Activated naive CD8-positive, alpha-beta T cell treated with anti-CD3 and anti-CD28 coated beads, Interleukin-2, amount 50 U/mL, for 24 hours (primary cell): ENCODE data around the gene HPS5.

Source experiments
- ATAC-seq: fragments of 150-1000 bp; cut with Tn5 transposase; one replicate; pipeline ENCODE4 v1.10.0; 2021
- DNase-seq: peaks from one replicate; pipeline ENCODE4 v3.0.0; 2021
- H3K27ac Mint-ChIP-seq: one replicate; pipeline ENCODE4 v1.8.0; 2021; ENCODE audit warnings: mild to moderate bottlenecking, mixed read lengths
- H3K27me3 Mint-ChIP-seq: one replicate; pipeline ENCODE4 v1.8.0; 2021; ENCODE audit warnings: mixed read lengths
- H3K36me3 Mint-ChIP-seq: one replicate; pipeline ENCODE4 v1.8.0; 2021; ENCODE audit warnings: low read depth, mixed read lengths
- H3K4me1 Mint-ChIP-seq: one replicate; pipeline ENCODE4 v1.8.0; 2021; ENCODE audit warnings: mixed read lengths
- H3K4me3 Mint-ChIP-seq: one replicate; pipeline ENCODE4 v1.8.0; 2021; ENCODE audit warnings: mild to moderate bottlenecking, moderate library complexity, mixed read lengths
- H3K9me3 Mint-ChIP-seq: one replicate; pipeline ENCODE4 v1.8.0; 2021; ENCODE audit warnings: mixed read lengths

Gene HPS5

GRCh38 chr11:18312663-18313420 is 9.1 kb downstream of the HPS5 start:
- ATAC-seq (no peak), DNase-seq (no peak)
- Mint-ChIP-seq H3K27ac (no peak overlapping the region), H3K4me3 (no peak overlapping the region), H3K4me1 (peaks cover 10% of the 10 kb centered on the region), H3K9me3 (no peaks in the 10 kb centered on the region), H3K36me3 (peaks cover 26% of the 10 kb centered on the region), H3K27me3 (no peaks in the 10 kb centered on the region)

DNA sequence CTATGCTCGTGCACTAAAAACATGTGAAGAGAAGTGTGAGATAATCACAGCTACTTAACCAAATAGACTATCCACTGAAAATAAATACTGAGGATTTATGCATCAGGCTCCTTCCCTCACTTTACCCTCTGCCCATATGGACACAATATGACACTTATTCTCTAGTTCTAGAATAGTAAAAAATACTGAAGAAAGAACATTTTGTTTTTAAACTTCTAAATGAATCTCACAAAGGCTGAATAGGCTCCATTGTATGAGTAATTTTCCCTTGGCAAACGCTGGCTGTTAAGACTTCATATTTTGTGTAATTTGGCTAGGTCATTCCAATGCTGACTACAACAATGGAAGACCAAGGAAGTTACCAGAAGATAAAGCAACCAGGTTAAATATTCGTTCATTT is 9.9 kb downstream of the HPS5 start:
- ATAC-seq (no peak), DNase-seq (no peak)
- peaks cover 7% of the 10 kb centered on the region for H3K4me1 Mint-ChIP-seq
- H3K9me3 Mint-ChIP-seq: no peaks in the 10 kb centered on the region
- no peaks in the 10 kb centered on the region for H3K27me3 Mint-ChIP-seq
- H3K4me3 Mint-ChIP-seq: no peak overlapping the region
- peaks cover 25% of the 10 kb centered on the region for H3K36me3 Mint-ChIP-seq
- H3K27ac Mint-ChIP-seq: no peak overlapping the region

DNA sequence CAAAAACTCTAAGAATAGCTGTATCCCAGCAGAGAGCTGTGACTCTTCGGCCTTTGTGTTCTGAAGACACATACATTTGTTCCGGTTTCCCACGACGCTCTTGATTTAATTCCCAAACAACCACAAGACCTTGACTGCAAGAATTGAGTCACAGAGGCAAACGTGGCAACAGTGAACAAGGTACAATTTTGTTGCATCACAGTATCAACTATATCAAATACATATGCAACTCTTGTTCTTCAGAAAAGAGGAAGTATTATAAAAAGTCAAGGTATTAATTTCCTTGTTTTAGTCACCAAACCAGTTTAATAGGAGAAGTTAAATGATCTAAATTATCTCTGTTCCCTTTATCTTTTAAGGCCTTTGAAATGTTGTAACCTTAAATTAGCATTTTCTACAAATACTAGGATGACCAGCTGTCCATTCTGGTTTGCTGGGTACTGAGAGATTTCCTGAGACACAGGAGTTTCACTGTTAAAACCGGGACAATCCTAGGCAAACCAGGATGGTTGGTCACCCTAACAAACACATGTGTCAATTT is 11.1 kb downstream of the HPS5 start:
- no peak for ATAC-seq
- H3K36me3 Mint-ChIP-seq: peaks cover 33% of the 10 kb centered on the region

GRCh38 chr11:18309691-18310090 is 12.2 kb downstream of the HPS5 start:
- Mint-ChIP-seq H3K27me3 (no peaks in the 10 kb centered on the region), H3K4me1 (peaks cover 7% of the 10 kb centered on the region), H3K4me3 (no peak overlapping the region), H3K27ac (no peak overlapping the region), H3K9me3 (no peaks in the 10 kb centered on the region), H3K36me3 (peaks cover 39% of the 10 kb centered on the region)
- no peak for DNase-seq
- no peak for ATAC-seq

More for the DNA sequence above, 11.1 kb downstream of the HPS5 start:
- DNase-seq: no peak
- Mint-ChIP-seq H3K4me1 (peaks cover 7% of the 10 kb centered on the region), H3K27me3 (no peaks in the 10 kb centered on the region), H3K4me3 (no peak overlapping the region), H3K27ac (no peak overlapping the region), H3K9me3 (no peaks in the 10 kb centered on the region)

DNA sequence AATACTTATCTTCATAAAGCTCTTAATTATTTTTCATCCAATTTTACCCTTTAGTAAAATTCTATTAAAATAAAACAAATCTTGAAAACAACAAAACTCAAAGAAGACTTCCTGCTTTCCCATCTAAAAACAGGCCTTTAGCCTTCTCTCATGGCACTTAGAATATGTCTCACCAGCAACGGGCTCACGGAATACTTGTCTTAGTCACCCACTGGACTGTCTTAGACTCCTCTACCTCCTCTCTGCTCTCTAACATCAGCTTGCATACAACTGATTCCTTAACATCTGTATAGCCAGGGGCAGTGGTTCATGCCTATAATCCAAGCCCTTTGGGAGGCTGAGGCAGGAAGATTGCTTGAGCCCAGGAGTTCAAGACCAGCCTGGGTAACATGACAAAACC is 13.7 kb downstream of the HPS5 start:
- peaks cover 43% of the 10 kb centered on the region for H3K36me3 Mint-ChIP-seq
- ATAC-seq: no peak

GRCh38 chr11:18307461-18308139 is 14.3 kb downstream of the HPS5 start:
- no peak for DNase-seq

More for the DNA sequence above, 13.7 kb downstream of the HPS5 start:
- no peaks in the 10 kb centered on the region for H3K9me3 Mint-ChIP-seq
- no peaks in the 10 kb centered on the region for H3K27me3 Mint-ChIP-seq
- H3K4me1 Mint-ChIP-seq: peaks cover 7% of the 10 kb centered on the region
- no peak for DNase-seq
- H3K4me3 Mint-ChIP-seq: no peak overlapping the region
- no peak overlapping the region for H3K27ac Mint-ChIP-seq

GRCh38 chr11:18304745-18305144 is 17.2 kb downstream of the HPS5 start:
- H3K4me1 Mint-ChIP-seq: no peaks in the 10 kb centered on the region
- H3K27me3 Mint-ChIP-seq: no peaks in the 10 kb centered on the region
- ATAC-seq (no peak), DNase-seq (no peak)
- H3K9me3 Mint-ChIP-seq: no peaks in the 10 kb centered on the region
- H3K27ac Mint-ChIP-seq: no peak overlapping the region
- no peak overlapping the region for H3K4me3 Mint-ChIP-seq
- peaks cover 42% of the 10 kb centered on the region for H3K36me3 Mint-ChIP-seq

More at GRCh38 chr11:18307461-18308139, 14.3 kb downstream of the HPS5 start:
- Mint-ChIP-seq H3K4me3 (no peak overlapping the region), H3K4me1 (peaks cover 3% of the 10 kb centered on the region), H3K9me3 (no peaks in the 10 kb centered on the region), H3K27me3 (no peaks in the 10 kb centered on the region), H3K27ac (no peak overlapping the region), H3K36me3 (peaks cover 43% of the 10 kb centered on the region)
- no peak for ATAC-seq

DNA sequence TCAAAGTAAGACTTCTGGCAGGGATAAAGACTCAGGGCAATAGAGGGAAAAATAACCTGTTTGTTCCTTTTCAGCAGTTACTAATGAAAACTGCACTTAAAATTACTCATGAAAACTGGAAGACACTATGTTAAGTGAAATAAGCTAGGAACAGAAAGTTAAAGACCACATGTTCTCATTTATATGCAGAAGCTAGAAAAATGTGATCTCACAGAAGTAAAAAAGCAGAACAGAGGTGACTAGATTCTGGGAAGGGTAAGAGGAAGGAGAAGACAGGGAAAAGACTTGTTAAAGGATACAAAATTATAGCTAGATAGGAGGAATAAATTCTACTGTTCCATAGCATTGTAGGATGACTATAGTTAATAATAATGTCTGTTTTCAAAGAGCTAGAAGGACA is 22.2 kb downstream of the HPS5 start:
- H3K27me3 Mint-ChIP-seq: no peaks in the 10 kb centered on the region
- DNase-seq (no peak), ATAC-seq (no peak)
- peaks cover 40% of the 10 kb centered on the region for H3K36me3 Mint-ChIP-seq
- no peak overlapping the region for H3K27ac Mint-ChIP-seq
- H3K9me3 Mint-ChIP-seq: no peaks in the 10 kb centered on the region
- no peak overlapping the region for H3K4me3 Mint-ChIP-seq
- H3K4me1 Mint-ChIP-seq: no peaks in the 10 kb centered on the region

DNA sequence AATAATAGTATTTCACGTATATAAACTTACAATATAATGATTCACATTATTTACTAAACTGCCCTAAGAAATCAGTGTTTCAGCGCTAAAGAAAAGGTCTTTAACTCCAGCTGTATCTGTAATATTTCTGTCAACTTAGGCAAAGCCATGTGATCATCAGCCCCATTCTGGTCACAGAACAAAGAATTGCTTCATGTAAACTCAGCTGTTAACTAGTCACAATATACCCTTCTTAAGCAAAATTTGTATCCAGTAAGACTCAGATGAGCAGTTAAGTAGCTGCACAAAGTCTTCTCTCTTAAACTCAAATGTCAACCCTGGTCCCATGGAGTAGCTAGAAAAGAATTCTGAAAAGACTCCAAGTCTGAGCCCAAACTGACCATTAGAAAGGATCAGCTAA is 26.6 kb downstream of the HPS5 start:
- peaks cover 2% of the 10 kb centered on the region for H3K4me1 Mint-ChIP-seq

DNA sequence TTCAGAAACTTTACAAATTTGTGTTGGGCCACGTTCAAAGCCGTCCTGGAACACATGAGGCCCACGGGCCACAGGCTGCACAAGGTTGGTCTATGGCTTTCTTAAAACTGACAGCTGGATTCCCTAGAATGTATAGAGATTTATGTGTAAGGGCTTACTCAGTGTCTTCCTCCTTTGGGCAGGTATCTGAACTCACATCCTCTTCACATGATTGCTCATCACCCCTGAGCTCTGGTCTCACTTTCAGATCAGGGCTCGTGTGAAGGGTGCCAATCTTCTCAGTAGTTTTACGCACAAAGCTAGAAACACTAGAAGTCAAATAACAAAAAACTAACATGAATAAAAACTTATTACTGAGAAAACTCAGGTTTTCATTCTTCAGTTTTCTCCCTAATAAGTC is 27.1 kb downstream of the HPS5 start:
- ATAC-seq (peak; percentile 52), DNase-seq (no peak)
- Mint-ChIP-seq H3K4me1 (peaks cover 2% of the 10 kb centered on the region), H3K27ac (no peak overlapping the region), H3K36me3 (peaks cover 54% of the 10 kb centered on the region), H3K9me3 (no peaks in the 10 kb centered on the region), H3K4me3 (no peak overlapping the region), H3K27me3 (no peaks in the 10 kb centered on the region)

More for the DNA sequence above, 26.6 kb downstream of the HPS5 start:
- H3K27ac Mint-ChIP-seq: no peak overlapping the region
- H3K9me3 Mint-ChIP-seq: no peaks in the 10 kb centered on the region
- no peak overlapping the region for H3K4me3 Mint-ChIP-seq
- DNase-seq: no peak
- no peaks in the 10 kb centered on the region for H3K27me3 Mint-ChIP-seq
- no peak for ATAC-seq
- peaks cover 53% of the 10 kb centered on the region for H3K36me3 Mint-ChIP-seq

DNA sequence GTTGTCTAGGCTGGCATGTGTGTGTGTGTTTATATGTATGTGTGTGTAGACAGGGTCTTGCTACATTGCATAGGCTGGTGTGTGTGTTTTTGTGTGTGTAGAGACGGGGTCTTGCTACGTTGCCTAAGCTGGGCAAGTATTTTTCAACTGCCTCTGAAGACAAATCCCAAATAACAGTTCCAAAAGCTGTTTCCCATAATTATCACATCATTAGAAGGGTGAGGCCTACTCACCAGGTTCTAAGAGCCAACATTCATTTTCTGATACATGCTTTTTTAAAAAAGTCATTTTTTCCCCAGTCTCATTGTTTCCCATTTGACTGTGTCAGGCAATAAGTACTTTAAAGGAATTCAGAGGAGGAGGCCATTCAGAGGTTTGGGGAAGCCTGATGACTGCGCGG is 33.0 kb downstream of the HPS5 start:
- H3K27me3 Mint-ChIP-seq: no peaks in the 10 kb centered on the region
- H3K27ac Mint-ChIP-seq: no peak overlapping the region
- H3K4me3 Mint-ChIP-seq: no peak overlapping the region
- no peak for ATAC-seq
- H3K36me3 Mint-ChIP-seq: peaks cover 39% of the 10 kb centered on the region
- DNase-seq: no peak
- no peaks in the 10 kb centered on the region for H3K4me1 Mint-ChIP-seq
- no peaks in the 10 kb centered on the region for H3K9me3 Mint-ChIP-seq

DNA sequence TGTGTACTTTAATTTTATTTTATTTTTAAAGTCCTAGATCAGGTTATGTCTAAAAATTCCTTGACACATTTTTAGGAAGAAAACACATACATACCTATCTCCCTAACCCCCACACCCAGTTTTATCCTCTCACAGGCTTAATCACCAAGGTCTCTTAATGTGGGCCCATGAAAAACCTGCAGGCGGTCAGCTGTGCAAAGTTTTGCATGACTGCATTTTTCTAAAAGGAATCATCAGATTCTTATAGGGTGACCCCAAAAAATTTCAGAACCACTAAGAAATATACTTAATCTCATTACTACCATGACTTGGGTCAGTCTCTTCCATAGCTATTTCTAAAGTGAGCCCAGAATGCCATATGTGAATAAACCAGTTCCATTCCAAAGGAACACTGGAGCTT is 36.1 kb downstream of the HPS5 start:
- H3K27me3 Mint-ChIP-seq: no peaks in the 10 kb centered on the region
- H3K36me3 Mint-ChIP-seq: peaks cover 36% of the 10 kb centered on the region
- ATAC-seq (no peak), DNase-seq (no peak)
- H3K4me1 Mint-ChIP-seq: peaks cover 3% of the 10 kb centered on the region
- H3K9me3 Mint-ChIP-seq: no peaks in the 10 kb centered on the region
- H3K4me3 Mint-ChIP-seq: no peak overlapping the region
- H3K27ac Mint-ChIP-seq: no peak overlapping the region

DNA sequence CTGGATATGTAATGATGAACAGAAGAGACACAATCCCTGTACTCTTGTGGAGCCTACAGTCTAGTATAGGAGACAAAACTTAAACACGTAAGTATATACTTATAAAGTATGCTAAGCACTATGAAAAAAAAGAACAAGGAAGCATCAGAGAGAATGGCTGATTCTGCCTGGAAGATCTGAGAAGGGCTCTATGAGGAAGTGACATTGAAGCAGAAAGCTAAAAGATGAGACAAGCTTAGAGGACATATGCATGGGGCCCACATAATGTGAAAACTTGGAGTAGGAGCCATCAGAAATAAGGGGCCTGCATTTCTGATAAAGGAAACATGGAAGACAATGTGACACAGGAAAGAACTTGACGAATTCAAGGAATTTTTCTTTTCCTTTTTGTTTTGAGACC is 39.3 kb downstream of the HPS5 start:
- Mint-ChIP-seq H3K36me3 (peaks cover 47% of the 10 kb centered on the region), H3K4me1 (peaks cover 10% of the 10 kb centered on the region), H3K9me3 (no peaks in the 10 kb centered on the region), H3K27ac (peak overlapping the region; percentile 24), H3K4me3 (no peak overlapping the region), H3K27me3 (no peaks in the 10 kb centered on the region)
- no peak for ATAC-seq
- DNase-seq: no peak

DNA sequence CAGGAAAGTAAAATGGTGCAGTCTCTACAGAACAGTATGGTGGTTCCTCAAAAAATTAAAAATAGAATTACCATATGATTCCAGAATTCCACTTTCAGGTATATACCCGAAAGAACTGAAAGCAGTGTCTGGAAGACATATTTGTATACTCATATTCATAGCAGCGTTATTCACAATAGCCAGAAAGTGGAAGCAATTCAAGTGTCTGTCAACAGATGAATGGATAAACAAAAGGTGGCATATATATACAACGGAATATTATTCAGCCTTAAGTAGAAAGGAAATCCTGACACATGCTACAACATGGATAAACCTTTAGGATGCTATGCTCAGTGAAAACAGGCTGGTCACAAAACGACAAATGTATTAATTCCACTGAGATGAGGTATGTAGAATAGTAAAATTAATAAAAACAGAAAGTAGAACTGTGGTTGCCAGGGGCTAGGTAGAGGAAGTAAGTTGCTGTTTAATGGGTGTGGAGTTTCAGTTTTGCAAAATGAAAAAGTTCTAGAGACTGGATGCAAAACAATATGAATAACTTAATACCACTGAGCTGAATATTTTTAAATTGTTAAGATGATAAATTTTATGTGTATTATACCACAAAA is 41.4 kb downstream of the HPS5 start:
- Mint-ChIP-seq H3K9me3 (no peaks in the 10 kb centered on the region), H3K36me3 (peaks cover 38% of the 10 kb centered on the region), H3K27me3 (no peaks in the 10 kb centered on the region), H3K27ac (peak overlapping the region; percentile 49), H3K4me3 (peak overlapping the region; percentile 41), H3K4me1 (peaks cover 10% of the 10 kb centered on the region)
- no peak for DNase-seq
- no peak for ATAC-seq
